SJSA1 (cell line): ENCODE data around the gene SIK2. TPM values are rescaled to one million over a fixed set of nuclear protein-coding genes. Genes with fewer than 3 reads are reported as not detected.

Experiments
- DNase-seq, 2 experiments: peaks; one replicate each; pipeline ENCODE4 v3.0.0-alpha.2; 2015 to 2020; ENCODE audit warnings: low spot score in 2 of 2, low read depth in 1 of 2
- H3K27ac ChIP-seq: fragments of 250-450 bp; sonication (Bioruptor Pico); 2 replicates; pipeline ENCODE4 v1.5.1; 2020; ENCODE audit warnings: mild to moderate bottlenecking, moderate library complexity
- H3K27me3 ChIP-seq: fragments of 250-450 bp; sonication (Bioruptor Pico); replicated peaks from 2 replicates; pipeline ENCODE4 v1.5.1; 2020; ENCODE audit warnings: mild to moderate bottlenecking, moderate library complexity
- H3K36me3 ChIP-seq: fragments of 250-450 bp; sonication (Bioruptor Pico); 2 replicates; pipeline ENCODE4 v1.5.1; 2020; ENCODE audit warnings: mild to moderate bottlenecking
- H3K4me1 ChIP-seq: fragments of 250-450 bp; sonication (Bioruptor Pico); replicated peaks from 2 replicates; pipeline ENCODE4 v1.6.1; 2021; ENCODE audit warnings: mild to moderate bottlenecking
- H3K4me3 ChIP-seq: fragments of 250-450 bp; sonication (Bioruptor Pico); 2 replicates; pipeline ENCODE4 v1.5.1; 2020; ENCODE audit warnings: mild to moderate bottlenecking
- H3K9me3 ChIP-seq: fragments of 250-450 bp; sonication (Bioruptor Pico); replicated peaks from 2 replicates; pipeline ENCODE4 v1.5.1; 2020; ENCODE audit warnings: mild to moderate bottlenecking
- total RNA-seq: library from RNA; depleted of rRNA; stranded (reverse); fragments of >200 nt; shearing (Covaris generic); gene quantifications from 2 replicates; pipeline ENCODE4 v1.2.3, GENCODE V29; 2014

SIK2 gene
- total RNA-seq, 1 experiment from 2014 or later: 9.6 TPM

GRCh38 chr11:111591187-111591960 is 10.9 kb upstream of the SIK2 start:
- DNase-seq: no peak
- Histone ChIP-seq H3K4me3 (no peak overlapping the region), H3K27me3 (no peaks in the 10 kb centered on the region), H3K36me3 (no peaks in the 10 kb centered on the region), H3K9me3 (no peaks in the 10 kb centered on the region), H3K4me1 (0 out of 2 replicates have a peak, but pooled peaks cover 2% of the 10 kb centered on the region), H3K27ac (no peak overlapping the region)

DNA sequence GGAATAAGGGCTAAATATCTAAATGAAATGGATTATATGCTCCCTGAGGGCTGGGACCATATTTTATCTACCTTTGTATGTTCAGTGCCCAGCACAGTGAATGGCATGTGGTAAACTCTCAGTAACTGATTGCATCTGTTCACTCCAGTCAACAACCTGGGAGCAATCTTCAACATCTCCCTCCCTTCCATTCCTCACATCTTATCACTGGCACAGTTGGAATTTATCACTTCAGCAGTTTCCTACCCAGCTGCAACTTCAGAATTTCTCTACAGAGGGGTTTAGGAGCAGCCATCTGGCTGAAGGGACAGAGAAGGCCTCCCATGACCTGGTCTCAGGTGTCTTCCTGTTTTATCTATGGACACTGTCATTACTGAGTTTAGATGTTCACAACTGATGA is 9.8 kb upstream of the SIK2 start:
- no peaks in the 10 kb centered on the region for H3K27me3 ChIP-seq
- no peaks in the 10 kb centered on the region for H3K4me1 ChIP-seq
- no peak overlapping the region for H3K27ac ChIP-seq
- no peaks in the 10 kb centered on the region for H3K36me3 ChIP-seq
- no peak overlapping the region for H3K4me3 ChIP-seq
- DNase-seq: no peak
- H3K9me3 ChIP-seq: no peaks in the 10 kb centered on the region

DNA sequence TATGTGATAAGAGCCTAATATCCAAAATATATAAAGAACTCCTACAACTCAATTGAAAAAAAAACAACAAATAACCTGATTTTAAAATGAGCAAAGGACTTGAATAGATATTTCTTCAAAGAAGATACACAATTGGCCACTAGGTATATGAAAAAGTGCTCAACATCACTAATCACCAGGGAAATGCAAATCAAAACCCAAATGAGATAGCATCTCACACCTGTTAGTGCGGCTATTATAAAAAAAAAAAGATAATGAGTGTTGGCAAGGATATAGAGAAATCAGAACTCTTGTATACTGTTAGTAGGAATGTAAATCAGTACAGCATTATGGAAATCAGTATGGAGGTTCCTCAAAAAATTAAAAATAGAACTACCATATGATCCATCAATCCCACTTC is 5.9 kb upstream of the SIK2 start:
- no peak for DNase-seq
- Histone ChIP-seq H3K4me3 (no peak overlapping the region), H3K9me3 (no peaks in the 10 kb centered on the region), H3K36me3 (no peaks in the 10 kb centered on the region), H3K4me1 (peaks cover 7% of the 10 kb centered on the region), H3K27me3 (no peaks in the 10 kb centered on the region), H3K27ac (no peak overlapping the region)

DNA sequence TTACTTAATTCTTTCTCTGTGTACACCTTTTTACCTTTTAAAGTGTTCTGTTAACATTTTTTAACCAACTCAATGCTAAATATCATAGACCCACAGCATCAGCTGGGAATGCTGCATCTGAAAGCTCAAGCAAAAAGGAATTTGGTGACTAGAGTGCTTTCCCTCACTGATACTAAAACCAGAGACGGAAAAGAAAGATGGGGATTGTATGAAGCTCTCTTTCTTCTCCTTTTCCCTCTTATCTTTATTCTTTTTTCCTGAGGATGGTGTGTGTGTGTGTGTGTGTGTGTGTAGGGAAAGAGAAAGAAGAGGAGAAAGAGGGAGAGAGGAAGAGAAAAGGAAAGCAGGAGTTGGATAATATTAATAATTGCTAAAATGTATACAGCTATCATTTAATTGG is 4.1 kb upstream of the SIK2 start:
- DNase-seq: no peak
- peaks cover 3% of the 10 kb centered on the region for H3K36me3 ChIP-seq
- peaks cover 13% of the 10 kb centered on the region for H3K4me1 ChIP-seq
- no peak overlapping the region for H3K4me3 ChIP-seq
- no peaks in the 10 kb centered on the region for H3K27me3 ChIP-seq
- H3K27ac ChIP-seq: no peak overlapping the region
- no peaks in the 10 kb centered on the region for H3K9me3 ChIP-seq

DNA sequence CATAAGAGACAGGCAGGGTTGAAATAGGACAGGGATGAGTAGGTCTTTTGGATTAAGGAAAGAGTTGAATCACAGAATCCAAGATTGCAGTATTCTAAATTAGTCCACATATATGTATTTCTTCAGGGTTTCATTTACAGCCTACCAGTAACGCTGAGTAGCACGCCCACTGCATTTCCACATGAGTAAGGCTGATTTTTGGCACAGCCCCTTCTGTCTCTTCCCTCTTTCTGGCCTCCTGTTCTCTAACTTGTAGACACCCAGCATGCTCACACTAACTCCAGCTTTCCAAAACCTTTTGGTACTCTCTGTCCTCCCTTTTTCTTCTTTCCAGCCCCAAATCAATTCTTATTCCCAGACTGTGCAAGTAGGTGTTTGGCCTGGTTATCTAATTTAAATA is 3.7 kb upstream of the SIK2 start:
- Histone ChIP-seq H3K9me3 (no peaks in the 10 kb centered on the region), H3K36me3 (peaks cover 3% of the 10 kb centered on the region), H3K4me1 (peaks cover 13% of the 10 kb centered on the region), H3K4me3 (no peak overlapping the region), H3K27ac (no peak overlapping the region), H3K27me3 (no peaks in the 10 kb centered on the region)
- DNase-seq: no peak

DNA sequence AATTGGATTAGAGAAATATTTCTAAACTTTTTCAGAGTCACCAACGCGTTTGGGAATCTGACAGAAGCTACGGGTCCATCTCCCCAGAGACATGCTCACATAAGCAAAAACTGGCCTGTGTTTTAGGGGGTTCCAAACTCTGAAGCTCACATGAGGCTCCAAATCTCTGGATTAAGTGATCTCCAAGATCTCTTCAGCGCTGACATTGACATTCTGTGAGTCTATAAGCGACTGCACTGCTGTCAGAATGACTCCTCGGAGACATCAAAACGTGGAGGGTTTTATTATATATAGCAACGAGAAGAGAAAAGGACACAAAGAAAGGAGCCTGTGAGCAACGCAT is 642 bp upstream of the SIK2 start:
- Histone ChIP-seq H3K4me3 (peak overlapping the region; percentile 81), H3K9me3 (no peaks in the 10 kb centered on the region), H3K27ac (peak overlapping the region; percentile 61), H3K4me1 (peaks cover 20% of the 10 kb centered on the region), H3K27me3 (no peaks in the 10 kb centered on the region), H3K36me3 (peaks cover 3% of the 10 kb centered on the region)
- DNase-seq: no peak

GRCh38 chr11:111602865-111603610 is 789 bp downstream of the SIK2 start:
- Histone ChIP-seq H3K9me3 (no peaks in the 10 kb centered on the region), H3K36me3 (peaks cover 3% of the 10 kb centered on the region), H3K27ac (peak overlapping the region; percentile 86), H3K4me3 (peak overlapping the region; percentile 81), H3K4me1 (peaks cover 17% of the 10 kb centered on the region), H3K27me3 (no peaks in the 10 kb centered on the region)
- DNase-seq: peak in 1 of 2 experiments; percentile 10

DNA sequence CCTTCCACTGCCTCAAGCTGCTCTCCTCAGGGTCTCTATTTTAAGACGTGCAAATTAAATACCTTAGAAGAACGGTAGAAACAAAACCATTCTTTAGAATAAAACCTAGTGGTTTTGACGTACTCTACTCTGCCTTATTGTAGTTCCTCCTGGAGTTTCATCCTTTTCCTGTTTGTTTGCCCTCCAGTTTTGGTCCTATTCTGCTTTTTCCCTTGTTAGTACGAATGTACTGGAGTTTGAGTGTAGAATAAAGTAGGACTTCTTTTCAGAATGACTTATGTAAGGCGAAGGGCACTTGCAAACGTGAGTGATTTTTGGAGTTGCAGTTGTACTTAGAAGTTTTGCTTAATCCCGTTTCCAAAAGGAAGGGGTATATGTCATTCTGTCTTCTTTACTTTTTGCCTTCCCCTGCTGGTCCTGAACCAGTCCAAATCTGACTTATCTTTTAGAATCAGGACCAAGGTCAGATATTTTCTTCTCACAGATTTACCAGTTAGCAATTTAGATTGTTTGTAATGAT is 1.4 kb downstream of the SIK2 start:
- peaks cover 14% of the 10 kb centered on the region for H3K4me1 ChIP-seq
- no peaks in the 10 kb centered on the region for H3K9me3 ChIP-seq
- peaks cover 3% of the 10 kb centered on the region for H3K36me3 ChIP-seq
- no peaks in the 10 kb centered on the region for H3K27me3 ChIP-seq
- peak in 1 of 2 experiments; percentile 20 for DNase-seq
- peak overlapping the region; percentile 86; the same call in 1 of the 2 replicates for H3K27ac ChIP-seq
- H3K4me3 ChIP-seq: peak overlapping the region; percentile 81

GRCh38 chr11:111604392-111605009 is 2.3 kb downstream of the SIK2 start:
- Histone ChIP-seq H3K4me1 (peaks cover 14% of the 10 kb centered on the region), H3K36me3 (peaks cover 3% of the 10 kb centered on the region), H3K4me3 (no peak overlapping the region), H3K9me3 (no peaks in the 10 kb centered on the region), H3K27ac (no peak overlapping the region), H3K27me3 (no peaks in the 10 kb centered on the region)
- DNase-seq: peak in 1 of 2 experiments; percentile 17

DNA sequence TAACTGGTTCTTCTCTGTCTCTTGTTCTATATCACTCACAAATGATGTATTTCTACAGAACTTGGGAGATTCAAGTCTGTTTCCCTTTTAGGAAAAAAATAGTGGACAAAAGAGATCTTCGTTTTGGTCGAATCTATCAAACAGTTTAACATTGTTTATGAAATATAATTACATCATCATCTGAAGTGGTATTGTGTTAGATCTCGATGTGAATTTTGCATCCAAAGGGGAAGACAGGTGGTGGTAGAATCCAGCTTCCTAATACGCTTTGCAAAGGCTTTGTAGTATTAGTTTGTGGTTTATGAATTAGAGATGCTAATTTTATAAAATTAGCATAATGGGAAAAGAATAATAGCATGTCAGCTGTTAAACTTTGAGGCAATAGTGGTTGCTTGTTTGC is 3.4 kb downstream of the SIK2 start:
- Histone ChIP-seq H3K27me3 (no peaks in the 10 kb centered on the region), H3K27ac (no peak overlapping the region), H3K4me1 (peaks cover 14% of the 10 kb centered on the region), H3K36me3 (peaks cover 3% of the 10 kb centered on the region), H3K4me3 (no peak overlapping the region), H3K9me3 (no peaks in the 10 kb centered on the region)
- no peak for DNase-seq

- Histone ChIP-seq H3K36me3 (peaks cover 3% of the 10 kb centered on the region), H3K27me3 (no peaks in the 10 kb centered on the region), H3K4me3 (no peak overlapping the region), H3K27ac (no peak overlapping the region), H3K9me3 (no peaks in the 10 kb centered on the region), H3K4me1 (peaks cover 11% of the 10 kb centered on the region)
- DNase-seq: no peak
Observed at GRCh38 chr11:111606986-111607385, 4.7 kb downstream of the SIK2 start.

DNA sequence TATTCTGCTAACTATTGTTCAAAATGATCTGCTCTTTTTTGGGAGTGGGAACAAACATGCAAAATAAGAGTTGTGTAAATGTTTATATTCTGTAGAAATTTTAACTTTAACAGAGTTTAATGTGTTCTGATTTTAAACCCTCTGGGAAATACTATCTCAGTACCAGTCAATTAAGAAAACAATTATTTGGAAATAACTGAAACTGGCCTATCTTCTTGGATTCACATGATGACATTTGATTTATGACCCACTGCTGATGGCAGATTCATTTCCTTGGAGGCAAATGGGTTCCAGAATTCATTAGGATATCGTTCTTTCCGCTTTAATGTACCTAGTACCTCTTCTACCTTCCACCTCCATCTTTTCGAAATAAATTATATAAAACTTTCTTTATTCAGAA is 5.5 kb downstream of the SIK2 start:
- DNase-seq: no peak
- H3K9me3 ChIP-seq: no peaks in the 10 kb centered on the region
- H3K36me3 ChIP-seq: no peaks in the 10 kb centered on the region; the same call in 1 of the 2 replicates
- peaks cover 16% of the 10 kb centered on the region for H3K4me1 ChIP-seq
- no peaks in the 10 kb centered on the region for H3K27me3 ChIP-seq
- H3K4me3 ChIP-seq: no peak overlapping the region
- H3K27ac ChIP-seq: no peak overlapping the region

GRCh38 chr11:111612224-111612623 is 10.0 kb downstream of the SIK2 start:
- Histone ChIP-seq H3K4me3 (no peak overlapping the region), H3K4me1 (peaks cover 9% of the 10 kb centered on the region), H3K36me3 (no peaks in the 10 kb centered on the region), H3K27me3 (no peaks in the 10 kb centered on the region), H3K27ac (no peak overlapping the region), H3K9me3 (no peaks in the 10 kb centered on the region)
- peak in 1 of 2 experiments; percentile 4 for DNase-seq

- DNase-seq: no peak
- H3K27ac ChIP-seq: no peak overlapping the region
- no peak overlapping the region for H3K4me3 ChIP-seq
- no peaks in the 10 kb centered on the region for H3K9me3 ChIP-seq
- H3K4me1 ChIP-seq: peaks cover 2% of the 10 kb centered on the region
- H3K36me3 ChIP-seq: peaks cover 9% of the 10 kb centered on the region; the same call in 1 of the 2 replicates
- no peaks in the 10 kb centered on the region for H3K27me3 ChIP-seq
Observed at GRCh38 chr11:111617286-111617685, 15.0 kb downstream of the SIK2 start.
